ENCODE data around the gene B3GAT3.

- TF ChIP-seq, protein P1, sequence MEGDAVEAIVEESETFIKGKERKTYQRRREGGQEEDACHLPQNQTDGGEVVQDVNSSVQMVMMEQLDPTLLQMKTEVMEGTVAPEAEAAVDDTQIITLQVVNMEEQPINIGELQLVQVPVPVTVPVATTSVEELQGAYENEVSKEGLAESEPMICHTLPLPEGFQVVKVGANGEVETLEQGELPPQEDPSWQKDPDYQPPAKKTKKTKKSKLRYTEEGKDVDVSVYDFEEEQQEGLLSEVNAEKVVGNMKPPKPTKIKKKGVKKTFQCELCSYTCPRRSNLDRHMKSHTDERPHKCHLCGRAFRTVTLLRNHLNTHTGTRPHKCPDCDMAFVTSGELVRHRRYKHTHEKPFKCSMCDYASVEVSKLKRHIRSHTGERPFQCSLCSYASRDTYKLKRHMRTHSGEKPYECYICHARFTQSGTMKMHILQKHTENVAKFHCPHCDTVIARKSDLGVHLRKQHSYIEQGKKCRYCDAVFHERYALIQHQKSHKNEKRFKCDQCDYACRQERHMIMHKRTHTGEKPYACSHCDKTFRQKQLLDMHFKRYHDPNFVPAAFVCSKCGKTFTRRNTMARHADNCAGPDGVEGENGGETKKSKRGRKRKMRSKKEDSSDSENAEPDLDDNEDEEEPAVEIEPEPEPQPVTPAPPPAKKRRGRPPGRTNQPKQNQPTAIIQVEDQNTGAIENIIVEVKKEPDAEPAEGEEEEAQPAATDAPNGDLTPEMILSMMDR (conservative IDR thresholded peaks at IDR 0.05), result no peak
- TF ChIP-seq ZFX (IDR thresholded peaks at IDR 0.05), result no peak
Observed at GRCh38 chr11:62613291-62613778, 8.5 kb downstream of the B3GAT3 start.
